GM19467 (cell line): Measurements from ENCODE around the gene CRB2.

Experiments used
- ATAC-seq: cut with Tn5 transposase; IDR thresholded peaks from one replicate; pipeline ENCODE4 v1.9.1; 2021; ENCODE audit warnings: mild to moderate bottlenecking, moderate library complexity; ENCODE audit not compliant: unreplicated experiment

The CRB2 gene

GRCh38 chr9:123377211-123377971 is 21.4 kb downstream of the CRB2 start:
- ATAC-seq: no peak

- ATAC-seq: no peak
These were observed 22.0 kb downstream of the CRB2 start for GRCh38 chr9:123378025-123378424.

GRCh38 chr9:123378956-123379660 is 23.1 kb downstream of the CRB2 start:
- ATAC-seq: no peak

- ATAC-seq: no peak
These were observed 25.1 kb downstream of the CRB2 start for GRCh38 chr9:123380852-123381705.

GRCh38 chr9:123382653-123383511 is 26.9 kb downstream of the CRB2 start:
- ATAC-seq: no peak

GRCh38 chr9:123383512-123384170 is 27.6 kb downstream of the CRB2 start:
- no peak for ATAC-seq

GRCh38 chr9:123387686-123388085 is 31.7 kb downstream of the CRB2 start:
- ATAC-seq: no peak

- no peak for ATAC-seq
These were observed 33.1 kb downstream of the CRB2 start for GRCh38 chr9:123389070-123389469.

- ATAC-seq: no peak
These were observed 33.7 kb downstream of the CRB2 start for GRCh38 chr9:123389698-123390097.

- ATAC-seq: no peak
These were observed 34.5 kb downstream of the CRB2 start for GRCh38 chr9:123390337-123391135.

- no peak for ATAC-seq
These were observed 35.2 kb downstream of the CRB2 start for GRCh38 chr9:123391233-123391632.

GRCh38 chr9:123391946-123392345 is 35.9 kb downstream of the CRB2 start:
- no peak for ATAC-seq

- ATAC-seq: no peak
These were observed 36.8 kb downstream of the CRB2 start for GRCh38 chr9:123392802-123393201.

- ATAC-seq: no peak
These were observed 38.6 kb downstream of the CRB2 start for GRCh38 chr9:123394291-123395235.

- ATAC-seq: no peak
These were observed 39.3 kb downstream of the CRB2 start for GRCh38 chr9:123395276-123395688.

GRCh38 chr9:123395689-123396511 is 39.9 kb downstream of the CRB2 start:
- no peak for ATAC-seq

GRCh38 chr9:123397975-123398374 is 42.0 kb downstream of the CRB2 start:
- ATAC-seq: no peak
